H4 (cell line): ENCODE data around the gene DOCK6. TPM values are rescaled to one million over a fixed set of nuclear protein-coding genes. Genes with fewer than 3 reads are reported as not detected.
A peak's percentile ranks its signal among the peaks of the same experiment; 100 is the strongest.

Experiments used
- DNase-seq: peaks from one replicate; pipeline ENCODE4 v3.0.0-alpha.2; 2015; ENCODE audit warnings: low spot score
- total RNA-seq: library from RNA; depleted of rRNA; stranded (reverse); fragments of >200 nt; shearing (Covaris generic); gene quantifications from 2 replicates; pipeline ENCODE4 v1.2.3, GENCODE V29; 2014; rRNA removed

Gene DOCK6, protein sequence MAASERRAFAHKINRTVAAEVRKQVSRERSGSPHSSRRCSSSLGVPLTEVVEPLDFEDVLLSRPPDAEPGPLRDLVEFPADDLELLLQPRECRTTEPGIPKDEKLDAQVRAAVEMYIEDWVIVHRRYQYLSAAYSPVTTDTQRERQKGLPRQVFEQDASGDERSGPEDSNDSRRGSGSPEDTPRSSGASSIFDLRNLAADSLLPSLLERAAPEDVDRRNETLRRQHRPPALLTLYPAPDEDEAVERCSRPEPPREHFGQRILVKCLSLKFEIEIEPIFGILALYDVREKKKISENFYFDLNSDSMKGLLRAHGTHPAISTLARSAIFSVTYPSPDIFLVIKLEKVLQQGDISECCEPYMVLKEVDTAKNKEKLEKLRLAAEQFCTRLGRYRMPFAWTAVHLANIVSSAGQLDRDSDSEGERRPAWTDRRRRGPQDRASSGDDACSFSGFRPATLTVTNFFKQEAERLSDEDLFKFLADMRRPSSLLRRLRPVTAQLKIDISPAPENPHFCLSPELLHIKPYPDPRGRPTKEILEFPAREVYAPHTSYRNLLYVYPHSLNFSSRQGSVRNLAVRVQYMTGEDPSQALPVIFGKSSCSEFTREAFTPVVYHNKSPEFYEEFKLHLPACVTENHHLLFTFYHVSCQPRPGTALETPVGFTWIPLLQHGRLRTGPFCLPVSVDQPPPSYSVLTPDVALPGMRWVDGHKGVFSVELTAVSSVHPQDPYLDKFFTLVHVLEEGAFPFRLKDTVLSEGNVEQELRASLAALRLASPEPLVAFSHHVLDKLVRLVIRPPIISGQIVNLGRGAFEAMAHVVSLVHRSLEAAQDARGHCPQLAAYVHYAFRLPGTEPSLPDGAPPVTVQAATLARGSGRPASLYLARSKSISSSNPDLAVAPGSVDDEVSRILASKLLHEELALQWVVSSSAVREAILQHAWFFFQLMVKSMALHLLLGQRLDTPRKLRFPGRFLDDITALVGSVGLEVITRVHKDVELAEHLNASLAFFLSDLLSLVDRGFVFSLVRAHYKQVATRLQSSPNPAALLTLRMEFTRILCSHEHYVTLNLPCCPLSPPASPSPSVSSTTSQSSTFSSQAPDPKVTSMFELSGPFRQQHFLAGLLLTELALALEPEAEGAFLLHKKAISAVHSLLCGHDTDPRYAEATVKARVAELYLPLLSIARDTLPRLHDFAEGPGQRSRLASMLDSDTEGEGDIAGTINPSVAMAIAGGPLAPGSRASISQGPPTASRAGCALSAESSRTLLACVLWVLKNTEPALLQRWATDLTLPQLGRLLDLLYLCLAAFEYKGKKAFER (N-terminal part only)
- 3.3 and 3.9 TPM in 2 replicates for total RNA-seq

DNA sequence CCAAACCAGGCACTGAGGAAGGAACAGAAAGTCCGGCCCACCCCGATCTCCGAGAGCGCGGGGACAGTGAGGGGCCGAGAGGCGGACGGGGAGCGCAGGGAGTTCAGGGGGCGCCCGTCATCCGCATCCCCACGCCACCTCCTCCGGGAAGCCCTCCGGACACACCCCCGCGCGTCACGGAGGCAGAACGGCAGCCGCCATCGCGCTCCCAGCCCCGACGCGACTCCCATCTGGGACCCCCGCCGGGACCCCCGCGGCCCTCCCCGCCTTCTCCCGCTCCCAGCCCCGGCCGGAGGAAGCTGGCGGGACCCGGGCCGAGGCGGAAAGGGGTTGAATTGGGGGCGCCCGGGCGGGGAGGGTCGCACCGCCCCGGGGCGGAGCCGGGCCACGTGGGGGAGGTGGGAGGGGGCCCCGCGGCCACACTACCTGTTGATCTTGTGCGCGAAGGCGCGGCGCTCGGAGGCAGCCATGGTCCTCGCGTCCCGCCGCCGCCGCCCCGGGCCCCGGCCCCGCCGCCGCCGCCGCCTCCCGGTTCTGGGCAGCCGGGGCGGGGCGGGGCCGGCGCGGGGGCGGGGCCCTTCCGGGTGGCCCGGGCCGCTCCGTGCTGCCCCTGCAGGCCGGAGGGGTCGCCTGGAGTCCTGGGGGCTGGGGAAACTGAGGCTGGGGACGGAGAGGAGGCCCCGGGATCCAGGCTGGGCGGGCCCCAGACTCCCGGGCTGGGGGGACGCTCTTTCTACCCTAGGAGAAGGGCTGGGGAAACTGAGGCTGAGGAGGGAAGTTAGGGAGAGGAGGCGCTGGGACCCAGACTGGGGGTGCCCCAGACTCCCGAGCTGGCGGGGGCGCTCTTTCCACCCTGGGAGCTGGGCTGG, at the start of gene DOCK6:
Gene DOCK6 (minus strand): TSS at position 554 of the 869 bp plus-strand sequence. CDS start 84 bp downstream, at position 470.
- no peak for DNase-seq

DNA sequence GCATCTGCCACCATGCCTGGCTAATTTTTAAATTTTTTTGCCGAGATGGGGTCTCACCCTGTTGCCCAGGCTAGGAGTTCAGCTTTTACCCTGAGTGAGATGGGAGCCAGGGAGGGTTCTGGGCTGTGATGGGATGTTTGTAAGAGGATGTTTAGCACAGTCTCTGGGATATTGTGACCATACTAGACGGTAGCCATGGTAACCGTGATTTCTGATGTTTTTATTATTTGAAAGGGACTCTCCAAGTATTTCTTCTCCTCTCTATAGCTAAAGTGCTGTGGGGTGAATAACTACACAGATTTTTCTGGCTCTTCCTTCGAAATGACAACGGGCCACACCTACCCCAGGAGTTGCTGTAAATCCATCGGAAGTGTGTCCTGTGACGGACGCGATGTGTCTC, 44.0 kb upstream of the DOCK6 start:
- no peak for DNase-seq

DNA sequence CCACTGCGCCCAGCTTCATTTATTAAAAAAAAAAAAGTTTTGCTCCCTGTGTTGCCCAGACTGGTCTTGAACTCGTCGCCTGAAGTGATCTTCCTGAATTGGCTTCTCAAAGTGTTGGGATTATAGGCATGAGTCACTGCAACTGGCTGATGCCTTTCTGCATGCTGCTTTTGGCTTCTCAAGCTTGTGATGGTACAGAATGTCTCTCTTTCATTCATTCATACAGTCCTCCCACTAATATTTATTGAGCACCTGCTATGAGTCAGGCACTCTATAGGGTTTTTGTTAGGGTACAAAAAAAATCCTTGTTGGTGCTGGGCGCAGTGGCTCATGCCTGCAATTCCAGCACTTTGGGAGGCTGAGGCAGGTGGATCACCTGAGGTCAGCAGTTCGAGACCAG, 42.6 kb upstream of the DOCK6 start:
- no peak for DNase-seq

DNA sequence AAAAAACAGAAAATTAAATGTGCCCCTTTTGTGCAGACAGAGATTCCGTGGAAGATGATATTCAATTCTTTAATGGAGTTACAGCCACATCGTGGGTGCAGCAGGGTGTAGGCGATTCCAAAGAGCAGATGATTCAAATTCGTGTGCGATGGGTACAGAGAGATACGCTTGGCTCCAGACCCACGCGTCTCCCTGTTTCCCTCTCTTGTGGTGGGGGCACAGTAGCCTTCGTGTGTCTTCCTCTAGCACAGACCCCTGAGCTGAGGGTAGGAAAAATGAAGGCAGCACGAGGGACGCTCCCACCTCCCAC, 38.4 kb upstream of the DOCK6 start:
- no peak for DNase-seq

DNA sequence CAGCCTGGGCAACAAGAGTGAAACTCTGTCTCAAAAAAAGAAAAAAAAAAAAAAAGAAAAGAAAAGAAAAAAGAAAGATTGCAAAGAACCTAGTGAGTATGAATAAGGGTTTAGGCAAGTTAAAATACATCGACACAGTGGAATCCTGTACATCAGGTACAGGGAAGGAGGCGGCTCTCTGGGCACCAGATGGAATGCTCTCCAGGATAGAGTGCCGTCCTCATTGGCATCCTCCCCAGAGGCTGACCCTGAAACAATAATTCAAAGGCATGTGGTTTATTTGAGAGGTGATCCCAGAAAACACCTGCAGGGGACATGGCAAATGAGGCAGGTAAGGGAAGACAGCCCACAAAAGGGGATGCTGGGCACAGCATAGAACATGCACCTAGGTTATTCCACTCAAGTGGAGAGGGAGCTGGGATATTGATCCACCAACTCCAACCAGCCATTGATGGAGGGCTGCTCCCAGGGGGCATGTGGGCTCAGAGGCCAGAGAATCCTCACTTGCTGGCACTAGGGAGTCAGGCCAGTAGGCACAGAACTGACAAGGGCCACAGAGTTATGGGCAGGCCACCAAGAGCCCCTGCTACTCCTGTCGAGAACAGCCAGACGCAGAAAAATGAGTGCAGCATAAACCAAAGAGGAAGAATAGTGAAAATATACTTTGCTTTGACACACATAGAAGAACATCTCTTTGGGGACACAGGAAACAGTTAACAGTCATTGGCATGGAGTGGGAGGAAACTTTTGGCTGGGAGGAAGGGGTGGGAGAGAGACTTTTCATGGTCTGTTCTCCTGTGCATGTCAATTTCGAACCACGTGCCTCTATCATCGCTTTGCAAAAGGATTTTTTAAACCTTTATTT, 37.9 kb upstream of the DOCK6 start:
- no peak for DNase-seq

DNA sequence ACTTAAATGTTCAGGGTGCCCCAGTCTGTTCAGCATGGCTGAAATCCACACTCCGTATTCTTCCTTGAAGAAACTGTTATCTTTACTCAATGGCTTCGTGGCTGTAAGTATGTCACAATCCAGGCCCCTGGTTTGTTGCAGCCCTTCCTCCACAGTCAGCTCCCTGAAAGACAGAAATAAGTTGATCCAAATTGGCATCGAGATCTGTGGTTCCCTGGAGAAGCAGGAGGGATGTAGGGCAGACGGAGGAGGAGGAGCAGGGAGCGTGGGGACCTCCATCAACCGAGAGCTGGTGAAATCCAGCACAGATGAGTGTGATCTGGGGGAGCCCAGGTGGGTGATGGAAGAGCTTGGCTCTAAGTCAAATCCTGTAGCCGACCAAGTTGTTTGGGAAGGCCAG, 33.9 kb upstream of the DOCK6 start:
- DNase-seq, result no peak

DNA sequence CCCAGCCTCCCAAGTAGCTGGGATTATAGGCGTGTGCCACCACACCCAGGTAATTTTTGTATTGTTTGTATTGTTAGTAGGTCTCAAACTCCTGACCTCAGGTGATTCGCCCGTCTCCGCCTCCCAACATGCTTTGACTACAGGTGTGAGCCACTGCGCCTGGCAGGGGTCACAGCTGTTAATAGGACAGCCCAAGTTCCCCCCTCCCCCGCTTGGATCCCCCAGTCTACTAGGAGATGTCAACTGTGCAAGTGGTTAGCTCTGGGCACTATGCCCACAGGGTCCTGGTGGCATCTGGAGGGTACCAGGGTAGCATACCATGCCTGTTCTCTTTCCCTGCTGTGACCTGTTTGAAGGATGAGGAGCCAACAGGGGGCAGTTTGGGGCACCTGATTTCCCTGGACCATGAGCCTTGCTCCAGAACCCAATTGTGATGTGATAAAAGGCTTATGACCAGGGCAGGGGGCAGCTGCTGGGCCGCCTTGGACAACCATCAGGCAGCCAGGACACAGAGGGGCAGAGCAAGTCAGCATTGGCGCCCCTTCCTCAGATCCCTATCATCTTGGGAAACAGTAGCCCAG, 33.4 kb upstream of the DOCK6 start, which contains the start of gene TSPAN16:
Gene TSPAN16 (plus strand): TSS at position 496 of the 581 bp plus-strand sequence. CDS start 138 bp downstream, outside the sequence.
- DNase-seq, result no peak

DNA sequence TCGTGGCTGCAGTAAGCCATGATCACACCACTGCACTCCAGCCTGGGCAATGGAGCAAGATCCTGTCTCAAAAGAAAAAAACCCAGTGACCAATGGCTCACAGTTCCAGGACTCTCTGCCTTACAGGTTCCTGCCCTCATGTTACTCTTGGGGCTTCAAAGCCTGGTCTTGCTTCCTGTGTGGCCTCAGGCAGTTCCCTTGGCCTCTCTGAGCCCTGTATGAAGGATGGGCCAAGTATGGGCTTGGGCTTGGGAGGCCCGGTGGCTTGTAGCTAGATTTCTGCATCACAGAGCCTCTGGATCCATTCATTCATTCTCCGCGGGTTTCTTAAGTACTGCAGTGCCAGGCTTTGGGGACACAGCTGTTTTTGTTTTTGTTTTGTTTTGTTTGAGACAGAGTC, 32.9 kb upstream of the DOCK6 start:
- DNase-seq, result no peak

DNA sequence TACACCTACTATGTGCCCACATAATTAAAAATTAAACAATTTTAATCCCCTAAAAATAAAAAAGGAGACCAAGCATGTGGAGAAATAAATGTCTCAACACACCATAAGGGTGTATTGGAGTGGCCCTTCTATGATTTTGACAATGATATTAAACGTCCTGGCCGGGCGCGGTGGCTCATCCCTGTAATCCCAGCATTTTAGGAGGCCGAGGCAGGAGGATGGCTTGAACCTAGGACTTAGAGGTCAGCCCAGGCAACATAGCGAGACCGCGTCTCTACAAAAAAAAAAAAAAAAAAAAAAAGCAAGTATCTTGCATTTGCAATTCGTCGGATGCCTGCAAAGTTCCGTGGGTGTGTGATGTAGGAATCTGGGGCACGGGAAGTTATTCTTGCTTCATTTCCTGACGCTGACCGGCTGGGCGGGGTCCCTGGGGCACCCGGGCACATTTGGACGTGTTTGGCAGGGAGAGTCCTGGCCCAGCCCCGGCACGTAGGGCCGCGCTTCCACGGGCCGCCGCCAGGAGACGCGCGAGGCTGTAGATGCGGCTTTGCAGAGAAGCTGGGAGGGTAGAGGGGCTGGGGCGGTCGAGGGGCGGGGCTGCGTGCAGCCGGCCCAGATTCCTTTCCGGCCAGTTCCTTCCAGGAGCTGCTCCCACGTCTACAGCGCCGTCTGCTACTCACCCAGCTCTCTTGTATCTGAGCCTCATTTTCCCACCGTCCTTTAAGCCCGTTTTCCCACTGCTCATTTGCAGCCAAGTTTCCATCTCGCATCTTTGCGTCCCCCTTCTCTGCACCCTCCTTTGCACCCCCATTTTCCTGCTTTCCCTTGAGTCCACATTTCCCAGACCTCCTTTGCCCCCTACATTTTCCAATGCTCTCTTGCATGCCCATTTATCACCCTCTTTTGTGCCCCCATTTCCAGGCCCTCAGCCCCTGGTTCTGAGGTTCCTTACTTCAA, 31.4 kb upstream of the DOCK6 start:
- DNase-seq, result peak; percentile 91

DNA sequence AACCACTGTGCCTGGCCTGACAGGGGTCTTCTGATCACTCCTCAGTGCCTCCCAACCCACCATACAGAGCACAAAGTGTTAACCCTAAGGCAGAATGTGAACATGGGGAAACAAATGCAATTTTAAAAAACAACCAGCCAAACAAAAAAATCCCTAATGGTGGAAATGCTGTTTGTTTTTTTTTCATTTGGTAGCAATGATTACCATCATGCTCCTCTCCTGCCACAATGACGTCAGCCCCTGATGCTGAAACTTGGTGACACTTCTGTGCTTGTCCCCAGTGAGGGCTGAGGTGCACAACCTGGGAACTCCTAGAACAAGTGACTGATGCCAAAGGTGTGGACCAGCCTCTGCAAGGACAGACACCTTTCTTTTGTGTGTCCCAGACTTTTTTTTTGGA, 29.7 kb upstream of the DOCK6 start:
- no peak for DNase-seq

DNA sequence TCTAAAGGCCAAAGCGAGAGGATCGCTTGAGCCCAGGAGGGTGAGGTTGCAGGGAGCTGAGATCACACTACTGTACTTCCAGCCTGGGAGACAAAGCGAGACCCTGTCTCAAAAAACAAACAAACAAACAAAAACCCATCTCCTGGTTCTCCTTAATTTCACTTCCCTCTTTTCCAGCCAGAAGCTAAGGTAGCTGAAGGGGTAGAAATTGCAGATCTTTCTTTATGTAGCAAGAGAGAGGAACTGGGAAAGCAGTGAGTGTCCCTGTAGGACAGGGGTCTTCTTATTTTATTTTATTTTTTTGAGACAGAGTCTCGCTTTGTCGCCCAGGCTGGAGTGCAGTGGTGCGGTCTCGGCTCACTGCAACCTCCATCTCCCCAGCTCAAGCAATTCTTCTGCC, 29.1 kb upstream of the DOCK6 start:
- DNase-seq, result no peak

DNA sequence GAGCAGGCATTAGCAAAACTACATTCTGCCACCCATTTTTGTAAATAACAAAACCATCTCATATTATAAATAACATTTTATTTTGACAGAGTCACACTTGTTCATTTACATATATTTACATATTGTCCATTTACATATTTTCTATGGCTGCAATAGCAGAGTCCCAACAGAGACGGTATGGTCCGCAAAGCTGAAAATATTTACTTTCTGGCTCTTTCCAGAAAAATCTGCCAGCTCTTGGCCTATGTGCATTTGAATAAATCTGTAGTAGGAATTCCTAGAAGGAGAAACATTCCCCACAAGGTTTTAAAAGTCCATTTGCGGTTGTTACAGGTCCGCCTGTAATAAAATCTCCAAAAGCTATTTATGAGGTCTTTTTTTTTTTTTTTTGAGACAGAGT, 27.9 kb upstream of the DOCK6 start:
- DNase-seq, result no peak

DNA sequence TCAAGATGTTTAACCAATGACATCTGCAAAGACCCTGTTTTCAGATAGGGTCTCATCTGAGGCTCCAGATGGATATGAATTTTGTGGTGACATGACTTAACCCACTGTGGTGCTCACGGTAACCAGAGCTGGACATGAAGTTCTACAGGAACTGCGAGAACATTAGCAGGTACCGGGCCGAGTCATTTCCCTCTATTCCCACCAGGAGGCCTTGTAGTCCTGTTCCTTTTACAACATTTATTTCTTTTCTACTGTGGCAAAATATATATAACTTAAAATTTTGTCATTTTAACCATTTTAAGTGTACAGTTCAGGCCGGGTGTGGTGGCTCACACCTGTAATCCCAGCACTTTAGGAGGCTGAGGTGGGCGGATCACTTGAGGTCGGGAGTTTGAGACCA, 26.0 kb upstream of the DOCK6 start:
- DNase-seq, result no peak

DNA sequence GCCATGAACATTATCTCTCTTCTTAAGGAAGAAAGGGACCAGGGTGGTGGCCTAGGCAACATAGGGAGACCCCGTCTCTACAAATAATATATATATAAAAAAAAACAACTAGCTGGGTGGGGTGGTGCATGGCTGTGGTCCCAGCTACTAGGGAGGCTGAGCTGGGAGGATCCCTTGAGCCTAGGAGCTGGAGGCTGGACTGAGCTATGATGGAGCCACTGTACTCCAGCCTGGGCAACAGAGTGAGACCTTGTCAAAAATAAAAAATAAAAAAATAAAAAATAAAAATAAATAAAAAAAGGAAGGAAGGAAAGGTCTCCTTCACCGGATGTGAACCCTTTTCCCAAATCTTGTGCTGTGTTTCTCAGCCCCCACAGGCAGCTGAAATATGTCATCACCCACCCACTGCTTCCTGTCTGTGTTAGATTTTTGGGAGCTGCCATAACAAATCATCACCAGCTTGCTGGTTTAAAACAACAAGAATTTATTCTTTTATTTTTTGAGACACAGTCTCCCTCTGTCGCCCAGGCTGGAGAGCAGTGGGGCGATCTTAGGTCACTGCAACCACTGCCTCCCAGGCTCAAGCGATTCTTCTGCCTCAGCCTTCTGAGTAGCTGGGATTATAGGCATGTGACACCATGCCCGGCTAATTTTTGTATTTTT, 24.1 kb upstream of the DOCK6 start:
- no peak for DNase-seq

DNA sequence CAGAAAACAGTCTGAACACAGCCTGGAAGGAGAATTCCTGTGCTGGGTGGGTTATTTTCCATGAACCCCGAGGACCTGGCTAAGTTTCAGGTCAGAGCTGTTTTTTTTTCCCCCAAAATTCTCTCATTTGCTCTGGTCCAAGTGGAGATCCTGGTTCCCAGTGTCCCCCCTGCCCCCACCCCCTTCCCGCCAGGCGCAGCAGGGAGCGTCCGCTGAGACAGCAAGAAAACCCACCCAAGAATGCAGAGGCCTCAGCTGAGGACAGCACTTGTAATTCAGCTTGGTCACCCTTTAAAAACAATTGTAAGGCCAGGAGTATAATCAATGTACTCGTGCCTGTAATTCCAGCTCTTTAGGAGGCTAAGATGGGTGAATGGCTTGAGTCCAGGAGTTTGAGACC, 22.2 kb upstream of the DOCK6 start:
- DNase-seq, result no peak

DNA sequence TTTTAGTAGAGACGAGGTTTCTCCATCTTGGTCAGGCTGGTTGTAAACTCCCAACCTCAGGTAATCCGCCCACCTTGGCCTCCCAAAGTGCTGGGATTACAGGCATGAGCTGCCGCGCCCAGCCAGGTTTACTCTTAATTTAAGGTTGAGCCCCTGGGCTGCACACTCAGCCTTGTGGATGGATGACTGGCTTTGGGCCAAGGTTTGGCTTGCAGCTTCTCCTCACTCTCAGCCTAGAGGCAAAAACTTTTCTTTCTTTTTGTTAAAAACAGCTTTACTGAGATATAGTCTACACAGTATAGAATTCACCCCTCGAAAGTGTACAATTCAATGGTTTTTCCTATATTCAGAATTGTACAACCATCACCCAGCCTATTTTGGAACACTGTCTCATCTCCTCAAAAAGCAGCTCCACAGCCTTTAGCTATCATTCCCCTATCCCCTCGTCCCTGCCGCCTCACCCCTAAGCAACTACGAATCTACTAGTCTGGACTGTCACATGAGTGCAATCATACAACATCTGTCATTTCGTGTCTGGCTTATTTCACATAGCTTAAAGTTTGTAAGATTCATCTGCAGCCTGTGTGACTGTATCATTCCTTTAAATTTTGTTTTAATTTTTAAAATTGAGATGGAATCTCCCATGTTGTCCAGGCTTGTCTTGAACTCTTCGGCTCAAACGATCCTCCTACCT, 19.2 kb upstream of the DOCK6 start:
- DNase-seq, result no peak

DNA sequence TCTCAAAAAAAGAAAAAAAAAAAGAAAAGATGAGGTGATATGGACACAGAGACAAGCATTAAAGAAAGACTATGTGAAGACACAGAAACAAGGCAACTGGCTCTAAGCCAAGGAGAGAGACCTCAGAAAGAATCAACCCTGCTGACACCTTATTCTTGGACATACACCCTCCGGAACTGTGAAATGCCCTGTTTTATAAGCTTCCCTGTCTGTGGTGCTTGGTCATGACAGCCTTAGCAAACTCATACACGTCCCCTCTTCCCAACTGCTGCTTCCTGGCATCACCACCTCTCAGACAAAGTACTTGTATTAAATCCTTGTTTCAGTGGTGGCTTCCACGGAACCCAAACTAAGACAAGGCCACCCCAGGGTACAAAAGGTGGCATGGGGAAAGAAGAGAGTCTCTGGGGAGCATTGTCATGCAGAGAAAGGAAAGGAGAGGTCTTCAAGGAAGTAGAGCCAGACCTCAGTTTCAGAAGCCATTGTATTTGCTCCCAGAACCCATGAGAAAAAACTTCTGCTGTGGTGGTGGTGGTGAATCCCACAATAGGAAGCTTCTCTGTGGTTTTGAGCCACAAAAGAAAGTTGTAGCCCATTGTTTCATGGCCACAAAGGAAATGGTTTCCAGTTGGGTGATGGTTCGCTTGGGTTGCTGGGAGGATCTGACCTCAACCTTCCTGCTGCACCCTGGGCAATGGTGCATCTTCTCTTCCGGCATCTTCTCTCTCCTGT, 17.3 kb upstream of the DOCK6 start:
- DNase-seq, result no peak
